ENCODE results near the gene IQCE.

IQCE gene, protein sequence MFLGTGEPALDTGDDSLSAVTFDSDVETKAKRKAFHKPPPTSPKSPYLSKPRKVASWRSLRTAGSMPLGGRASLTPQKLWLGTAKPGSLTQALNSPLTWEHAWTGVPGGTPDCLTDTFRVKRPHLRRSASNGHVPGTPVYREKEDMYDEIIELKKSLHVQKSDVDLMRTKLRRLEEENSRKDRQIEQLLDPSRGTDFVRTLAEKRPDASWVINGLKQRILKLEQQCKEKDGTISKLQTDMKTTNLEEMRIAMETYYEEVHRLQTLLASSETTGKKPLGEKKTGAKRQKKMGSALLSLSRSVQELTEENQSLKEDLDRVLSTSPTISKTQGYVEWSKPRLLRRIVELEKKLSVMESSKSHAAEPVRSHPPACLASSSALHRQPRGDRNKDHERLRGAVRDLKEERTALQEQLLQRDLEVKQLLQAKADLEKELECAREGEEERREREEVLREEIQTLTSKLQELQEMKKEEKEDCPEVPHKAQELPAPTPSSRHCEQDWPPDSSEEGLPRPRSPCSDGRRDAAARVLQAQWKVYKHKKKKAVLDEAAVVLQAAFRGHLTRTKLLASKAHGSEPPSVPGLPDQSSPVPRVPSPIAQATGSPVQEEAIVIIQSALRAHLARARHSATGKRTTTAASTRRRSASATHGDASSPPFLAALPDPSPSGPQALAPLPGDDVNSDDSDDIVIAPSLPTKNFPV

DNA sequence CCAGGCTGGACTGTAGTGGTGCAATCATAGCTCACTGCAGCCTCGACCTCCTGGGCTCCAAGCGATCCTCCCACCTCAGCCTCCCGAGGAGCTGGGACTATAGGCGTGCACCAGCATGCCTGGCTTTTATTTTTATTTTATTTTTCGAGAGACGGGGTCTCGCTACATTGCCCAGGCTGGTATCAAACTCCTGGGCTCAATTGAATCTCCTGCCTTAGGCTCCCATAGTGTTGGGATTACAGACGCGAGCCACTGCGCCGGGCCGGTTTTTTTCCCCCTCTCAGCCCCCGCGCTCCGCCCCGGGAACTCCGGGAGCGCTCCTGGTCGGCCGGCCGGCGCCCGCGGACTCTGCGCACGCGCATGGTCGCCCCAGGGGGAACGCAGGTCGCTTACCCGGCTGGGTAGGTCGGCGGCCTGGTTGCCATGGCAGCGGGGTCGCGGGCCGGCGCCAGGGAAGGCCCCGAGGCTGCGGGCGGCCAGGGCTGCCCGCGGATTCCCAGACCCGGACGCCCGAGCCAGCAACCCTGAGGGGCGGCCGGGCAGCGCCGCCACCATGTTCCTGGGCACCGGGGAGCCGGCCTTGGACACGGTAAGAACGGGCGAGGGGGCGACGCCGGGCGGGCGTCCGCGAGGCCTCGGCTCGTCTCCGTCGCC lies at the start of gene IQCE:
TSS of gene IQCE (plus strand) at position 351 of the 654 bp plus-strand sequence. CDS start at position 554, 203 bp downstream.
- POLR2A ChIA-PET (ENCODE audit: low non-redundant PET), result interaction anchor here (0.6 kb wide), 1 partner anchor 30 kb away, joined by 9 read pairs; no protein-coding TSS in a partner anchor
- TF ChIP-seq, protein P1, sequence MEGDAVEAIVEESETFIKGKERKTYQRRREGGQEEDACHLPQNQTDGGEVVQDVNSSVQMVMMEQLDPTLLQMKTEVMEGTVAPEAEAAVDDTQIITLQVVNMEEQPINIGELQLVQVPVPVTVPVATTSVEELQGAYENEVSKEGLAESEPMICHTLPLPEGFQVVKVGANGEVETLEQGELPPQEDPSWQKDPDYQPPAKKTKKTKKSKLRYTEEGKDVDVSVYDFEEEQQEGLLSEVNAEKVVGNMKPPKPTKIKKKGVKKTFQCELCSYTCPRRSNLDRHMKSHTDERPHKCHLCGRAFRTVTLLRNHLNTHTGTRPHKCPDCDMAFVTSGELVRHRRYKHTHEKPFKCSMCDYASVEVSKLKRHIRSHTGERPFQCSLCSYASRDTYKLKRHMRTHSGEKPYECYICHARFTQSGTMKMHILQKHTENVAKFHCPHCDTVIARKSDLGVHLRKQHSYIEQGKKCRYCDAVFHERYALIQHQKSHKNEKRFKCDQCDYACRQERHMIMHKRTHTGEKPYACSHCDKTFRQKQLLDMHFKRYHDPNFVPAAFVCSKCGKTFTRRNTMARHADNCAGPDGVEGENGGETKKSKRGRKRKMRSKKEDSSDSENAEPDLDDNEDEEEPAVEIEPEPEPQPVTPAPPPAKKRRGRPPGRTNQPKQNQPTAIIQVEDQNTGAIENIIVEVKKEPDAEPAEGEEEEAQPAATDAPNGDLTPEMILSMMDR (conservative IDR thresholded peaks at IDR 0.05; ENCODE audit: low read depth), result no peak
- DNase-seq (ENCODE audit: low spot score), result peak; percentile 92
- CTCF ChIA-PET, result interaction anchor here (0.5 to 0.9 kb wide), 3 partner anchors 108 to 1493 kb away, joined by 4 to 5 read pairs (median 5); no protein-coding TSS in a partner anchor
- peak within 1 kb of the TSS; percentile 71 for H3K27ac ChIP-seq

DNA sequence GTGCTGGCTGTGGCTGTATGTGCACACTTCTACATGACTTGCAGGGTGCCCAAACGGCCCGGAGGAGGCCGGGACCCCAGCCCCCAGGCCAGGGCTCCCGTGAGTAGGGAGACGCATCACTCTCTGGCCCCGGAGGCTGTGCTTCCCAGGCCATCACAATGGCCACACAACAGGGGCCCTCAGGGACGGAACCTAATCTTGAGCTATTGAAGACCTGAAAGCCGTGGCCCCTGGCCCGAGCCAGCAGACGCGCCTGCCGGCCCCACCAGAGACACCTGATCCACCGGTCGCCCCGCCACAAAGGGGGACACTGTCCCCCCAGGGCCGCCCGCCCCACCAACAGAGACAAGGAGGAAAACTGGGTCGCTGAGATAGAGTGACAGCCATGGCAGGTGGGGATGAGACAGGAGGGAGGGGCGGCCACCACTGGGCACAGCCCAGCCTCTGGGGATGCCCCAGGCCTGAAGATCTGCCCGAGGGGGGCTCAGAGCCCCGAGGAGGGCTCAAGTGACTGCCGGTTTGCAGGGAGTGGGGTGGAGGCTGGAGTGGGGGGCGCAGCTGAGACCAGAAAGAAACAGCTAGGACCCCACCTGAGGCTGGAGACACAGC lies 49.4 kb upstream of the IQCE start:
- CTCF ChIA-PET, result no interaction called here
- peak overlapping the region; percentile 87 for H3K27ac ChIP-seq
- POLR2A ChIA-PET (ENCODE audit: low non-redundant PET), result interaction anchor here (1.1 kb wide), 1 partner anchor 8 kb away, joined by 3 read pairs; no protein-coding TSS in a partner anchor
- DNase-seq (ENCODE audit: low spot score), result no peak
- TF ChIP-seq, protein P1 (conservative IDR thresholded peaks at IDR 0.05; ENCODE audit: low read depth), result no peak

DNA sequence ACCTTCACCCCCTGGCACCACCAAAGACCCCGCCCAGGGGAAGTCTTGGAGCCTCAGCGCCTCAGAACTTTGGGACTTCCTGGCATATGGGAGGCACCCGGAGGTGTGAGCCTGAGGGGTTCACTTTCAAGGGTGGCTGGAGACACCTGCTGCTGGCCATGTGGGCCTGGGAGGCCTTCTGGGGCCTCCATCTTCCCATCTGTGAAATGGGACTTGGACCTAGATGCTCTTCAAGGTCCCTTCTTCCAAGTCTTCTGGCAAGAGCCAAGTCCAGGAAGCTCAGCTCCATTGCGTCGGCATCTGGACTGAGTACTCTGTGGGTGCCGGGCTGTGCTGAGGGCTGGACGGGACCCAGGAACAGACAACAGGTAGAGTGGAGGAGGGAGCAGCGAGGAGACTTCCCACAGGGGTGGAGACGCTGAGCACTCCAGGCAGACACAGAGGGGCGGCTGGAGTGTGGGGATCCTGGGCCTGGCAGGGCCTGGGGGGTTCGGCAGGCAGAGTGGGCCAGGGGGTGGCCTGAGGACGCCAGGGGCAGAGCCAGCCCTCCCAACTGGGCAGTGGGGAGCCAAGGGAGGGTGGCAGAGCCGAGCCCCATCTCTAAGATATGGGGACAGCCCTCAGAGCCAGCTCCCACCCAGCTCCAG lies 48.5 kb upstream of the IQCE start:
- ChIA-PET CTCF (no interaction called here), POLR2A (ENCODE audit: low non-redundant PET) (interaction anchor here (1.1 kb wide), 1 partner anchor 9 kb away, joined by 3 read pairs; no protein-coding TSS in a partner anchor)
- TF ChIP-seq, protein P1 (conservative IDR thresholded peaks at IDR 0.05; ENCODE audit: low read depth), result no peak
- no peak for DNase-seq (ENCODE audit: low spot score)
- H3K27ac ChIP-seq, result peak overlapping the region; percentile 87

DNA sequence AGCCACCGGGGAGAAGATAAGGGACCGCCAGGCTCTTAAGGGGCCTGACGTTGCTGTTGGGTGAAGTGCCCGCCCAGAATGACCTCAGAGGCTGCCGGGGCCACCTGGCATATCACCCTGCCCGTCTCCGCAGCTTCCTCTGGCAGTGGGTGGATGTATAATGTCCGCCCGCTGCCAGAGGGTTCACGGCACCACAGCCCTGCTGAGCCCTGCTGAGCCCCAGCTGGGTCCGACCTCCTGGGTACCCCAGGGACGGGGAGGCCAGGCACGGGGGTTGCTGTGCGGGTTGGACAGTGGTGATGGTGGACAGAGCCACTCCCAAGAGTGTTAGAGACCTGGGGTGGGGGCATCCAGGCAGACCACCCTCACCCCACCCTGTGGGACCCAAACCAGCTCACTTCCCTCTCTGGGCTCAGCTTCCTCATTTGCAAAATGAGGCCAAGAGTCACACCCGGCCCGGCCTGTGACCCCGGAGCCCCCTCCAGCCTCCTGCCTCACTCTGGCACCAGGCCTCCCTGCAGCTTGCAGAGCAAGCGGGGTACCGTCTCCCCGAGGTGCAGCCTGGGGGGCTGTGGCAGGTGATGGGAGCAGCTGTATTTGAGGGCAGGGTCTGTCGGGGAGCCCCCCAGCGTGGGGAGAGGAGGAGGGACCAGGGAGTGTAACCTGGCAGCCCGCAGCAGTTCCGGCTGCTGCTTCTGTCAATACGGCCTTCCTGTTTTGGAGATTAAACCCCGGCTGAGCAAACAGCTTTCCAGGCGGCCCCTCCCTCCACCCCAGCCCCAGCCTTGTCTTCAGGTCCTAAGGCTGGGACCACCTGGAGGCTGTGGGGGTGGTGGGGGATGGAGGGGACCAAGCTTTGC lies 47.6 kb upstream of the IQCE start:
- peak overlapping the region; percentile 87 for H3K27ac ChIP-seq
- POLR2A ChIA-PET (ENCODE audit: low non-redundant PET), result no interaction called here
- TF ChIP-seq, protein P1 (conservative IDR thresholded peaks at IDR 0.05; ENCODE audit: low read depth), result no peak
- CTCF ChIA-PET, result no interaction called here
- no peak for DNase-seq (ENCODE audit: low spot score)

DNA sequence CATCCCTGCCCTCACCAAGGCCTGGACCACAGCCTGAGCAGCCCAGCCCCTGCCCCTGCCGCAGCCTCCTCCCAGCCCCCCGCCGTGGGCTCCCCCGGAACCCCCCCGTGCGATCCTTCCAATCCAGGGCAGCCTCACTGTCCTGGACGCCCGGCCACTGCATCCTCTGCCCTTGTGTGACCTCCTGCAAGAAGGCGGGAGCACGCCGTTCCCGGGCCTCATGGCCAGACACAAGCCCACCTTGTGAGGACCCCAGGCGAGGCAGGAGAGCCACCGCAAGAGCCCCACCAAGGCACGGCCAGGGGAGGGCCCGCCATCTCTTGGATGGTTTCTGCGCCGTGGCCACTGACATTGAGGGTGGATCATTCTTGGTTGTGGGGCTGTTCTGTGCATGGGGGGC lies 47.0 kb upstream of the IQCE start:
- CTCF ChIA-PET, result no interaction called here
- POLR2A ChIA-PET (ENCODE audit: low non-redundant PET), result no interaction called here
- no peak for DNase-seq (ENCODE audit: low spot score)
- H3K27ac ChIP-seq, result peak overlapping the region; percentile 87; the same call in 1 of the 2 replicates
- TF ChIP-seq, protein P1 (conservative IDR thresholded peaks at IDR 0.05; ENCODE audit: low read depth), result no peak
